ENCODE data around the gene RASGRP3. TPM values are rescaled to one million over a fixed set of nuclear protein-coding genes. Genes with fewer than 3 reads are reported as not detected.

The RASGRP3 gene
- total RNA-seq, 1 experiment from 2014 or later: 0.34 TPM

DNA sequence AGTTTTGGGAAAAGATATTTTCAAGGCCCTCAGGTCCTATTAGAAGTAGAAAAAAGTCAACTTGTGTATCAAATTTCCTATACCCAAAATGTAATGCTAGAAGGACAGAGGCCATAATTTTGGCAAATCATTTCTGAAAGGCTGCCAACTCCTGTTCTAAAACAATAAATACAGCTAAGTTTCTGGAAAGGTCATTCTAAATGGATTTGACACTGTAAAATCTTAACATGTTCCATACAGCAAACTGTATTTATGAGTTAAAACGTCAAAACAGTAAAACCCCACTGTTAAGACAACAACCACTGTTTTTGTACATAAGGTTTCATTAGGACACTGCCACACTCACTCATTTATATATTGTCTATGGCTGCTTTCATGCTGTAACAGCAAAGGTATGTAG lies 113.0 kb downstream of the RASGRP3 start:
- Histone ChIP-seq H3K9me3 (ENCODE audit: low read depth, low read length, poor library complexity, severe bottlenecking) (no peaks in the 10 kb centered on the region), H3K4me3 (ENCODE audit: low read depth, low read length, poor library complexity, severe bottlenecking) (no peak overlapping the region), H3K27ac (ENCODE audit: low read depth, low read length, poor library complexity, severe bottlenecking) (no peak overlapping the region), H3K36me3 (ENCODE audit: insufficient read depth, low read length, poor library complexity, severe bottlenecking) (peaks cover 61% of the 10 kb centered on the region), H3K27me3 (replicated peaks; ENCODE audit: insufficient read depth, low read depth, low read length, poor library complexity) (no peaks in the 10 kb centered on the region), H3K4me1 (ENCODE audit: insufficient read depth, low read length, poor library complexity, severe bottlenecking) (peaks cover 4% of the 10 kb centered on the region)
- ChIA-PET POLR2A (ENCODE audit: low non-redundant PET) (no interaction called here), CTCF (no interaction called here)
- no TSS peak for BruUV-seq (replicated peaks)
- no peak for TF ChIP-seq EZH2 (IDR thresholded peaks at IDR 0.05; ENCODE audit: borderline replicate concordance, low read depth, low read length, poor library complexity, severe bottlenecking)
- TF ChIP-seq, protein P1, sequence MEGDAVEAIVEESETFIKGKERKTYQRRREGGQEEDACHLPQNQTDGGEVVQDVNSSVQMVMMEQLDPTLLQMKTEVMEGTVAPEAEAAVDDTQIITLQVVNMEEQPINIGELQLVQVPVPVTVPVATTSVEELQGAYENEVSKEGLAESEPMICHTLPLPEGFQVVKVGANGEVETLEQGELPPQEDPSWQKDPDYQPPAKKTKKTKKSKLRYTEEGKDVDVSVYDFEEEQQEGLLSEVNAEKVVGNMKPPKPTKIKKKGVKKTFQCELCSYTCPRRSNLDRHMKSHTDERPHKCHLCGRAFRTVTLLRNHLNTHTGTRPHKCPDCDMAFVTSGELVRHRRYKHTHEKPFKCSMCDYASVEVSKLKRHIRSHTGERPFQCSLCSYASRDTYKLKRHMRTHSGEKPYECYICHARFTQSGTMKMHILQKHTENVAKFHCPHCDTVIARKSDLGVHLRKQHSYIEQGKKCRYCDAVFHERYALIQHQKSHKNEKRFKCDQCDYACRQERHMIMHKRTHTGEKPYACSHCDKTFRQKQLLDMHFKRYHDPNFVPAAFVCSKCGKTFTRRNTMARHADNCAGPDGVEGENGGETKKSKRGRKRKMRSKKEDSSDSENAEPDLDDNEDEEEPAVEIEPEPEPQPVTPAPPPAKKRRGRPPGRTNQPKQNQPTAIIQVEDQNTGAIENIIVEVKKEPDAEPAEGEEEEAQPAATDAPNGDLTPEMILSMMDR (conservative IDR thresholded peaks at IDR 0.05; ENCODE audit: low read depth, low read length): no peak
- intact Hi-C loops (cut with micrococcal nuclease; ENCODE audit: unreplicated experiment): loop anchor here (10.0 kb wide), 1 partner anchor 1035 kb away; no protein-coding TSS in a partner anchor
- DNase-seq (ENCODE audit: low spot score): no peak

DNA sequence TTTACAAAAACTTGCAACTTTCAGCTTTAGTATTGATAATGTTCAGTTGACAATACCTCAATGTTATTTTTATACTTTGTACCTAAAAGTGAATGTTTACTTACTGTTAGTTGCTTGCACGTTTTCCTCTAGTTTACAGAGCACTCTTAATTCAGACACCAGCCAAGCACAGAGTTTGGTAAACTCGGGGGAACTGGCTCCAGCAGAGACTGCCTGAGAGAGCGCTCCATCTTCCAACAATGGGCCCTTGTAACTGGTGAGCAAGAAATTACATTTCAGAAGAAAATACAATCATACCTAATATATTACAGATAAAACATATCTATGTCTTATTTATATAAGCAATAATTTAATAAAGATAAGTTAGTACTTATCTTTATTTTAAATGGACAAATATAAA lies 118.9 kb downstream of the RASGRP3 start:
- CTCF ChIA-PET: no interaction called here
- Histone ChIP-seq H3K9me3 (ENCODE audit: low read depth, low read length, poor library complexity, severe bottlenecking) (no peaks in the 10 kb centered on the region), H3K27ac (ENCODE audit: low read depth, low read length, poor library complexity, severe bottlenecking) (no peak overlapping the region), H3K4me1 (ENCODE audit: insufficient read depth, low read length, poor library complexity, severe bottlenecking) (peaks cover 4% of the 10 kb centered on the region), H3K36me3 (ENCODE audit: insufficient read depth, low read length, poor library complexity, severe bottlenecking) (peaks cover 36% of the 10 kb centered on the region), H3K4me3 (ENCODE audit: low read depth, low read length, poor library complexity, severe bottlenecking) (no peak overlapping the region), H3K27me3 (replicated peaks; ENCODE audit: insufficient read depth, low read depth, low read length, poor library complexity) (no peaks in the 10 kb centered on the region)
- POLR2A ChIA-PET (ENCODE audit: low non-redundant PET): interaction anchor here (0.5 kb wide), 1 partner anchor 24 kb away, joined by 3 read pairs; no protein-coding TSS in a partner anchor
- TF ChIP-seq, protein P1 (conservative IDR thresholded peaks at IDR 0.05; ENCODE audit: low read depth, low read length): no peak
- TF ChIP-seq EZH2 (IDR thresholded peaks at IDR 0.05; ENCODE audit: borderline replicate concordance, low read depth, low read length, poor library complexity, severe bottlenecking): no peak
- no TSS peak for BruUV-seq (replicated peaks)
- intact Hi-C loops (cut with micrococcal nuclease; ENCODE audit: unreplicated experiment): no loop called here
- DNase-seq (ENCODE audit: low spot score): no peak

DNA sequence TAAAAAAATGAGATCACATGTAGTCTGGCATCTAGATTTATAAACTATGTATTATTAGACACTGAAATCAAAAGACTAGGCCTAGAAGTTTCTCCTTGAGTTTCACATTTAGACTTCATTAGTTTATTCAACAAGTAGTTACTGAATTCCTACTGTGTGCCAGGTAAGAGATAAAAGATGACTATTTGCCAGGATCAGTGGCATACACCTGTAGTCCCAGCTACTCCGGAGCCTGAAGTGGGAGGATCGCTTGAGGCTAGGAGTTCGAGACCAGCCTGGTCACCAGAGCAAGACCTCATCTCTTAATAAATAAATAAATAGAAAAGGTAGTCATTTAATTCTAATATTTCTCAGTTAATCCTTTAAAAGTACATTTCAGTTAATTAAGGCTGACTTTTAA lies 120.6 kb downstream of the RASGRP3 start:
- intact Hi-C loops (cut with micrococcal nuclease; ENCODE audit: unreplicated experiment): no loop called here
- Histone ChIP-seq H3K27ac (ENCODE audit: low read depth, low read length, poor library complexity, severe bottlenecking) (no peak overlapping the region), H3K27me3 (replicated peaks; ENCODE audit: insufficient read depth, low read depth, low read length, poor library complexity) (no peaks in the 10 kb centered on the region), H3K9me3 (ENCODE audit: low read depth, low read length, poor library complexity, severe bottlenecking) (no peaks in the 10 kb centered on the region), H3K4me3 (ENCODE audit: low read depth, low read length, poor library complexity, severe bottlenecking) (no peak overlapping the region), H3K4me1 (ENCODE audit: insufficient read depth, low read length, poor library complexity, severe bottlenecking) (peaks cover 4% of the 10 kb centered on the region), H3K36me3 (ENCODE audit: insufficient read depth, low read length, poor library complexity, severe bottlenecking) (peaks cover 20% of the 10 kb centered on the region)
- ChIA-PET POLR2A (ENCODE audit: low non-redundant PET) (no interaction called here), CTCF (no interaction called here)
- TF ChIP-seq EZH2 (IDR thresholded peaks at IDR 0.05; ENCODE audit: borderline replicate concordance, low read depth, low read length, poor library complexity, severe bottlenecking): no peak
- TF ChIP-seq, protein P1 (conservative IDR thresholded peaks at IDR 0.05; ENCODE audit: low read depth, low read length): no peak
- no peak for DNase-seq (ENCODE audit: low spot score)
- no TSS peak for BruUV-seq (replicated peaks)
